ENCODE measurements around the gene C1QTNF5.
"Not testable (repeated sequence)": the region's sequence is repeated elsewhere in the genome, so short reads cannot be mapped to it uniquely, and the experiment has no call there.

The C1QTNF5 gene

GRCh38 chr11:119340335-119341221, at the start of gene C1QTNF5:
Gene C1QTNF5, minus strand, starts transcription at chr11:119340883. Its CDS starts 486 bp downstream, at chr11:119340397.
- DNase-seq = no peak

GRCh38 chr11:119389611-119390254, 49.0 kb upstream of the C1QTNF5 start:
- DNase-seq = no peak

GRCh38 chr11:119388103-119388502, 47.4 kb upstream of the C1QTNF5 start:
- no peak for DNase-seq

- no peak for DNase-seq
Observed at GRCh38 chr11:119384332-119384731, 43.6 kb upstream of the C1QTNF5 start.

GRCh38 chr11:119382513-119382912, 41.8 kb upstream of the C1QTNF5 start:
- DNase-seq = not testable (repeated sequence)

GRCh38 chr11:119382101-119382500, 41.4 kb upstream of the C1QTNF5 start:
- no peak for DNase-seq

- peak; percentile 96 to 97 for DNase-seq
Observed at GRCh38 chr11:119381181-119381988, 40.7 kb upstream of the C1QTNF5 start, which contains the start of gene USP2. Gene USP2, minus strand, starts transcription at chr11:119381690. Its CDS starts 8,210 bp downstream, at chr11:119373480.

GRCh38 chr11:119380827-119381180, 40.1 kb upstream of the C1QTNF5 start:
- no peak for DNase-seq

- no peak for DNase-seq
Observed at GRCh38 chr11:119380160-119380826, 39.6 kb upstream of the C1QTNF5 start.

- DNase-seq = no peak
Observed at GRCh38 chr11:119378851-119379465, 38.3 kb upstream of the C1QTNF5 start.

GRCh38 chr11:119377961-119378667, 37.4 kb upstream of the C1QTNF5 start:
- no peak for DNase-seq

GRCh38 chr11:119377112-119377901, 36.6 kb upstream of the C1QTNF5 start:
- DNase-seq = no peak

GRCh38 chr11:119376197-119376847, 35.6 kb upstream of the C1QTNF5 start:
- DNase-seq = no peak

GRCh38 chr11:119375337-119376196, 34.9 kb upstream of the C1QTNF5 start:
- no peak for DNase-seq

GRCh38 chr11:119374632-119375336, 34.1 kb upstream of the C1QTNF5 start:
- DNase-seq = no peak

- peak; percentile 40 to 55 for DNase-seq
Observed at GRCh38 chr11:119373921-119374631, 33.4 kb upstream of the C1QTNF5 start.

GRCh38 chr11:119373059-119373920, 32.6 kb upstream of the C1QTNF5 start:
- no peak for DNase-seq

Data from CD4-positive, alpha-beta T cell treated with Interleukin-1 beta for 1 hour (primary cell).